Spinal cord (tissue), 10 donors: ENCODE measurements around the gene DLL3. TPM values are rescaled to one million over a fixed set of nuclear protein-coding genes. Genes with fewer than 3 reads are reported as not detected.

ENCODE experiments used
- DNase-seq, 6 donors: peaks; one replicate each; pipeline versions ENCODE4 v3.0.0 to v3.0.0-alpha.2; 2013 to 2015; ENCODE audit warnings: low spot score in 6 of 6, low read depth in 4 of 6
- H3K27ac ChIP-seq: one replicate; pipeline ENCODE4 v1.5.1; 2013; ENCODE audit warnings: low read depth, low read length, control low read depth
- H3K27me3 ChIP-seq: one replicate; pipeline ENCODE4 v1.6.1; 2013; ENCODE audit warnings: low read length; ENCODE audit not compliant: control insufficient read depth, insufficient read depth
- H3K36me3 ChIP-seq: one replicate; pipeline ENCODE4 v1.6.1; 2013; ENCODE audit warnings: low read length; ENCODE audit not compliant: control insufficient read depth, insufficient read depth
- H3K4me1 ChIP-seq: one replicate; pipeline ENCODE4 v1.6.1; 2013; ENCODE audit warnings: low read length; ENCODE audit not compliant: control insufficient read depth, insufficient read depth
- H3K4me3 ChIP-seq: one replicate; pipeline ENCODE4 v1.5.1; 2013; ENCODE audit warnings: low read depth, low read length, control low read depth
- H3K9me3 ChIP-seq: one replicate; pipeline ENCODE4 v1.6.1; 2013; ENCODE audit warnings: low read length; ENCODE audit not compliant: control insufficient read depth, insufficient read depth
- WGBS: methylation state at CpG from one replicate; pipeline ENCODE4 v1.1.5; 2013; ENCODE audit warnings: missing lambda C conversion rate; ENCODE audit not compliant: insufficient coverage; 5-methylcytosine and 5-hydroxymethylcytosine counted together
- polyA plus RNA-seq, 2 donors: library from polyadenylated mRNA; unstranded; fragments of 120-200 nt; gene quantifications; one replicate each; pipeline ENCODE4 v1.2.1, GENCODE V29; 2013; ENCODE audit not compliant: insufficient read length in 2 of 2
- total RNA-seq, 2 donors: library from RNA; depleted of rRNA in 1 of 2; stranded (reverse); fragments of 120-200 nt in 1 of 2; fragments of >200 nt in 1 of 2; gene quantifications; one replicate each; pipeline versions ENCODE4 v1.2.3 to v1.2.4, GENCODE V29; 2013 to 2014
- donor health status: healthy.

Gene DLL3
- total and polyA plus RNA-seq, 4 donors = 8.3 to 56.0 (median 31.5) TPM

- peaks cover 29% of the 10 kb centered on the region for H3K4me1 ChIP-seq
- H3K27ac ChIP-seq = peak overlapping the region; percentile 63
- DNase-seq = peak in 2 of 6 donors; percentile 90
- H3K4me3 ChIP-seq = peak overlapping the region; percentile 16
- no peaks in the 10 kb centered on the region for H3K9me3 ChIP-seq
- H3K27me3 ChIP-seq = peaks cover 20% of the 10 kb centered on the region
- no peaks in the 10 kb centered on the region for H3K36me3 ChIP-seq
- WGBS = under 1% methylated on average over 38 of the region's 40 CpGs
These were observed 550 bp upstream of the DLL3 start for GRCh38 chr19:39497996-39498797.

GRCh38 chr19:39499932-39500331, 1.2 kb downstream of the DLL3 start:
- peaks cover 35% of the 10 kb centered on the region for H3K4me1 ChIP-seq
- H3K9me3 ChIP-seq = no peaks in the 10 kb centered on the region
- peak overlapping the region; percentile 26 for H3K4me3 ChIP-seq
- peaks cover 14% of the 10 kb centered on the region for H3K36me3 ChIP-seq
- no peak overlapping the region for H3K27ac ChIP-seq
- DNase-seq = no peak
- H3K27me3 ChIP-seq = peaks cover 20% of the 10 kb centered on the region
- 82% methylated on average over 4 of the region's 8 CpGs for WGBS

- WGBS = 59% methylated on average over 4 of the region's 4 CpGs
- no peak for DNase-seq
- no peaks in the 10 kb centered on the region for H3K9me3 ChIP-seq
- peaks cover 20% of the 10 kb centered on the region for H3K27me3 ChIP-seq
- H3K36me3 ChIP-seq = peaks cover 19% of the 10 kb centered on the region
- no peak overlapping the region for H3K27ac ChIP-seq
- H3K4me3 ChIP-seq = no peak overlapping the region
- H3K4me1 ChIP-seq = peaks cover 35% of the 10 kb centered on the region
These were observed 1.8 kb downstream of the DLL3 start for GRCh38 chr19:39500543-39500942.

- Histone ChIP-seq H3K36me3 (peaks cover 19% of the 10 kb centered on the region), H3K27me3 (peaks cover 20% of the 10 kb centered on the region), H3K27ac (no peak overlapping the region), H3K4me3 (no peak overlapping the region), H3K4me1 (peaks cover 35% of the 10 kb centered on the region), H3K9me3 (no peaks in the 10 kb centered on the region)
- no peak for DNase-seq
- WGBS = 62% methylated on average over 3 of the region's 5 CpGs
These were observed 2.6 kb downstream of the DLL3 start for GRCh38 chr19:39501340-39501739.

GRCh38 chr19:39502640-39503417, 4.1 kb downstream of the DLL3 start:
- H3K36me3 ChIP-seq = peaks cover 19% of the 10 kb centered on the region
- peaks cover 26% of the 10 kb centered on the region for H3K27me3 ChIP-seq
- peak in 2 of 6 donors; percentile 81 to 89 for DNase-seq
- no peak overlapping the region for H3K4me3 ChIP-seq
- WGBS = 11% methylated on average over 69 of the region's 69 CpGs
- H3K27ac ChIP-seq = no peak overlapping the region
- H3K4me1 ChIP-seq = peaks cover 37% of the 10 kb centered on the region
- H3K9me3 ChIP-seq = no peaks in the 10 kb centered on the region

- WGBS = 38% methylated on average over 3 of the region's 7 CpGs
- H3K27me3 ChIP-seq = peaks cover 10% of the 10 kb centered on the region
- H3K27ac ChIP-seq = no peak overlapping the region
- no peaks in the 10 kb centered on the region for H3K9me3 ChIP-seq
- H3K36me3 ChIP-seq = peaks cover 21% of the 10 kb centered on the region
- peaks cover 28% of the 10 kb centered on the region for H3K4me1 ChIP-seq
- DNase-seq = no peak
- H3K4me3 ChIP-seq = peak overlapping the region; percentile 16
These were observed 7.8 kb downstream of the DLL3 start for GRCh38 chr19:39506598-39506943.

GRCh38 chr19:39506944-39507714, 8.4 kb downstream of the DLL3 start:
- no peaks in the 10 kb centered on the region for H3K9me3 ChIP-seq
- H3K36me3 ChIP-seq = peaks cover 21% of the 10 kb centered on the region
- H3K4me1 ChIP-seq = peaks cover 28% of the 10 kb centered on the region
- H3K27ac ChIP-seq = no peak overlapping the region
- DNase-seq = peak in 3 of 6 donors; percentile 76 to 95 (median 94)
- H3K27me3 ChIP-seq = peaks cover 12% of the 10 kb centered on the region
- under 1% methylated on average over 95 of the region's 96 CpGs for WGBS
- H3K4me3 ChIP-seq = peak overlapping the region; percentile 41

GRCh38 chr19:39507715-39508364, 9.1 kb downstream of the DLL3 start:
- DNase-seq = no peak
- H3K27ac ChIP-seq = no peak overlapping the region
- H3K36me3 ChIP-seq = peaks cover 21% of the 10 kb centered on the region
- peak overlapping the region; percentile 41 for H3K4me3 ChIP-seq
- H3K9me3 ChIP-seq = no peaks in the 10 kb centered on the region
- WGBS = no CpG with 5 or more reads among the region's 24 CpGs
- H3K4me1 ChIP-seq = peaks cover 28% of the 10 kb centered on the region
- peaks cover 12% of the 10 kb centered on the region for H3K27me3 ChIP-seq

- Histone ChIP-seq H3K4me3 (no peak overlapping the region), H3K27me3 (peaks cover 18% of the 10 kb centered on the region), H3K4me1 (peaks cover 20% of the 10 kb centered on the region), H3K9me3 (no peaks in the 10 kb centered on the region), H3K27ac (no peak overlapping the region), H3K36me3 (peaks cover 20% of the 10 kb centered on the region)
- WGBS = 87% methylated on average over 6 of the region's 9 CpGs
- no peak for DNase-seq
These were observed 9.9 kb downstream of the DLL3 start for GRCh38 chr19:39508629-39509028.
